Subcutaneous adipose tissue (tissue), 4 donors: Measurements from ENCODE around the gene DIRAS1. TPM values are rescaled to one million over a fixed set of nuclear protein-coding genes. Genes with fewer than 3 reads are reported as not detected.

Experiments used
- CTCF ChIP-seq: fragments of 450-650 bp; IDR thresholded peaks from one replicate; pipeline ENCODE4 v1.5.1; 2016; ENCODE audit warnings: low read depth, mild to moderate bottlenecking, control low read depth, antibody characterized with exemption, moderate library complexity
- total RNA-seq, 4 donors: library from RNA; depleted of rRNA; stranded (reverse); fragments of >200 nt; gene quantifications; one replicate each; pipeline ENCODE4 v1.1.0, GENCODE V29; 2016

Gene DIRAS1
- total RNA-seq, 4 donors from 2014 or later, result 0.16 to 0.85 (median 0.44) TPM; not detected in 1

GRCh38 chr19:2759362-2759761, 38.2 kb upstream of the DIRAS1 start:
- TF ChIP-seq CTCF, result no peak

- TF ChIP-seq CTCF, result no peak
Observed at GRCh38 chr19:2758601-2759313, 37.6 kb upstream of the DIRAS1 start.

GRCh38 chr19:2756921-2757881, 36.0 kb upstream of the DIRAS1 start:
- TF ChIP-seq CTCF, result no peak

GRCh38 chr19:2756477-2756876, 35.3 kb upstream of the DIRAS1 start:
- no peak for TF ChIP-seq CTCF

GRCh38 chr19:2755811-2756210, 34.6 kb upstream of the DIRAS1 start:
- no peak for TF ChIP-seq CTCF

- TF ChIP-seq CTCF, result no peak
Observed at GRCh38 chr19:2755448-2755705, 34.2 kb upstream of the DIRAS1 start.

- no peak for TF ChIP-seq CTCF
Observed at GRCh38 chr19:2754659-2755447, 33.7 kb upstream of the DIRAS1 start.
